GM12878 (cell line): ENCODE data around the gene LRRC23.

Experiments
- EP300 ChIP-seq, 2 experiments: fragments of 150-350 bp in 1 of 2; IDR thresholded peaks; 2 replicates each; pipeline ENCODE4 v1.6.1; 2011 to 2012; ENCODE audit warnings: low read depth in 2 of 2, low read length in 2 of 2, borderline replicate concordance in 1 of 2, improper control_type of control experiment in 1 of 2, inconsistent platforms in 1 of 2; ENCODE audit not compliant: control insufficient read depth in 1 of 2
- EZH2 ChIP-seq: IDR thresholded peaks from 2 replicates; pipeline ENCODE4 v1.6.1; 2012; ENCODE audit warnings: low read depth, mild to moderate bottlenecking, control low read depth, inconsistent platforms, low read length, borderline replicate concordance; ENCODE audit not compliant: control insufficient read depth
- GABPA ChIP-seq: IDR thresholded peaks from 2 replicates; pipeline ENCODE4 v1.6.1; 2014; ENCODE audit warnings: antibody characterized with exemption, low read depth, mild to moderate bottlenecking, inconsistent platforms
- JUND ChIP-seq: IDR thresholded peaks from 2 replicates; pipeline ENCODE4 v1.6.1; 2012; ENCODE audit warnings: low read depth, mild to moderate bottlenecking, low read length, improper control_type of control experiment, moderate library complexity
- POLR2A ChIP-seq: IDR thresholded peaks from 2 replicates; pipeline ENCODE4 v1.6.1; 2011; ENCODE audit warnings: low read depth, mild to moderate bottlenecking, low read length
- POLR2AphosphoS5 ChIP-seq: IDR thresholded peaks from 2 replicates; pipeline ENCODE4 v1.6.1; 2011; ENCODE audit warnings: mild to moderate bottlenecking, low read length, inconsistent platforms
- RAD21 ChIP-seq: IDR thresholded peaks from 2 replicates; pipeline ENCODE4 v1.6.1; 2011; ENCODE audit warnings: mild to moderate bottlenecking, low read depth, low read length, moderate library complexity; ENCODE audit not compliant: insufficient read depth
- SP1 ChIP-seq: IDR thresholded peaks from one replicate; pipeline ENCODE4 v1.6.1; 2011; ENCODE audit warnings: low read depth, low read length
- ZNF274 ChIP-seq: IDR thresholded peaks from one replicate; pipeline ENCODE4 v1.8.0; 2011; ENCODE audit not compliant: insufficient read length, insufficient read depth
- TF ChIP-seq, protein P1 (sequence below): IDR thresholded peaks from 2 replicates; pipeline ENCODE4 v1.6.1; 2012; ENCODE audit warnings: low read depth, low read length, improper control_type of control experiment
- TF ChIP-seq, protein P2 (sequence below), 3 experiments: IDR thresholded peaks in 2 of 3; conservative IDR thresholded peaks in 1 of 3; 2 replicates each; pipeline ENCODE4 v1.5.1; 2011; ENCODE audit warnings: low read depth in 3 of 3, low read length in 3 of 3, mild to moderate bottlenecking in 3 of 3, control low read depth in 2 of 3, moderate library complexity in 2 of 3, inconsistent platforms in 1 of 3, mixed read lengths in 1 of 3; ENCODE audit not compliant: control insufficient read depth in 2 of 3, insufficient read depth in 1 of 3; ENCODE audit errors: extremely low read depth in 1 of 3

DNA sequence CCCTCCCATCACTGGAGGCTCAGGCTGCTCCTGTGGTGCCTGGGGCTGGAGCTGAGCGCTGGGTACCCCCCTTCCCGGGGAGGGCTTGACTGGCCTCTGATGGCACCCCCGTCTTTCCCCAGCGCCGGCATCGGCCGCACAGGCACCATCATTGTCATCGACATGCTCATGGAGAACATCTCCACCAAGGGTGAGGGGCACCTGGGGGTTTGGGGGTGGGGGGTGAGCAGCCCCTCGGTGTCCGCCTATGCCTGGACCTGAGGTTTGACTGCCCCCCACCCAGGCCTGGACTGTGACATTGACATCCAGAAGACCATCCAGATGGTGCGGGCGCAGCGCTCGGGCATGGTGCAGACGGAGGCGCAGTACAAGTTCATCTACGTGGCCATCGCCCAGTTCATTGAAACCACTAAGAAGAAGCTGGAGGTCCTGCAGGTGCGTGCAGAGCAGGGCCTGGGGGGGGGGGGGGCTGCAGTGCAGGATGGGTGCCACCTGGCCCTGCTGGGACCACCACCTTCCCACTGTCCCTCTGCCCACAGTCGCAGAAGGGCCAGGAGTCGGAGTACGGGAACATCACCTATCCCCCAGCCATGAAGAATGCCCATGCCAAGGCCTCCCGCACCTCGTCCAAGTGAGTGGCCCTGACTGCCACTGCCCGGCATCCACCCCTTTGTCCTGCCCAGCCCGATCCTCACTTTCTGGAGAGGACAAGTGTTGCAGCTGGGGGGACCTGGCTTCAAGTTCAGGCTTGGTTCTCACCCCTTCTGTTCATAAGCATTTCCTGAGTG lies 55.4 kb downstream of the LRRC23 start:
- TF ChIP-seq EZH2 (no peak), ZNF274 (no peak), RAD21 (no peak), POLR2AphosphoS5 (no peak), POLR2A (no peak), JUND (no peak), GABPA (no peak), EP300 (IDR thresholded peaks at IDR 0.05; ENCODE audit: borderline replicate concordance in 1 of 2, control insufficient read depth in 1 of 2, low read depth in 2 of 2, low read length in 2 of 2) (no peak), SP1 (no peak)
- TF ChIP-seq, protein P1, sequence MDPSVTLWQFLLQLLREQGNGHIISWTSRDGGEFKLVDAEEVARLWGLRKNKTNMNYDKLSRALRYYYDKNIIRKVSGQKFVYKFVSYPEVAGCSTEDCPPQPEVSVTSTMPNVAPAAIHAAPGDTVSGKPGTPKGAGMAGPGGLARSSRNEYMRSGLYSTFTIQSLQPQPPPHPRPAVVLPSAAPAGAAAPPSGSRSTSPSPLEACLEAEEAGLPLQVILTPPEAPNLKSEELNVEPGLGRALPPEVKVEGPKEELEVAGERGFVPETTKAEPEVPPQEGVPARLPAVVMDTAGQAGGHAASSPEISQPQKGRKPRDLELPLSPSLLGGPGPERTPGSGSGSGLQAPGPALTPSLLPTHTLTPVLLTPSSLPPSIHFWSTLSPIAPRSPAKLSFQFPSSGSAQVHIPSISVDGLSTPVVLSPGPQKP: no peak
- TF ChIP-seq, protein P2, sequence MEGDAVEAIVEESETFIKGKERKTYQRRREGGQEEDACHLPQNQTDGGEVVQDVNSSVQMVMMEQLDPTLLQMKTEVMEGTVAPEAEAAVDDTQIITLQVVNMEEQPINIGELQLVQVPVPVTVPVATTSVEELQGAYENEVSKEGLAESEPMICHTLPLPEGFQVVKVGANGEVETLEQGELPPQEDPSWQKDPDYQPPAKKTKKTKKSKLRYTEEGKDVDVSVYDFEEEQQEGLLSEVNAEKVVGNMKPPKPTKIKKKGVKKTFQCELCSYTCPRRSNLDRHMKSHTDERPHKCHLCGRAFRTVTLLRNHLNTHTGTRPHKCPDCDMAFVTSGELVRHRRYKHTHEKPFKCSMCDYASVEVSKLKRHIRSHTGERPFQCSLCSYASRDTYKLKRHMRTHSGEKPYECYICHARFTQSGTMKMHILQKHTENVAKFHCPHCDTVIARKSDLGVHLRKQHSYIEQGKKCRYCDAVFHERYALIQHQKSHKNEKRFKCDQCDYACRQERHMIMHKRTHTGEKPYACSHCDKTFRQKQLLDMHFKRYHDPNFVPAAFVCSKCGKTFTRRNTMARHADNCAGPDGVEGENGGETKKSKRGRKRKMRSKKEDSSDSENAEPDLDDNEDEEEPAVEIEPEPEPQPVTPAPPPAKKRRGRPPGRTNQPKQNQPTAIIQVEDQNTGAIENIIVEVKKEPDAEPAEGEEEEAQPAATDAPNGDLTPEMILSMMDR (IDR thresholded peaks at IDR 0.05 in 2 of 3, conservative IDR thresholded peaks at IDR 0.05 in 1 of 3; ENCODE audit: control insufficient read depth in 2 of 3, extremely low read depth in 1 of 3, insufficient read depth in 1 of 3, low read depth in 3 of 3, low read length in 3 of 3): no peak
